ENCODE measurements around the gene EGFLAM. TPM values are rescaled to one million over a fixed set of nuclear protein-coding genes. Genes with fewer than 3 reads are reported as not detected.

EGFLAM gene
- total and polyA plus RNA-seq, 2 experiments from 2014 or later: 0.24 to 1.9 TPM

DNA sequence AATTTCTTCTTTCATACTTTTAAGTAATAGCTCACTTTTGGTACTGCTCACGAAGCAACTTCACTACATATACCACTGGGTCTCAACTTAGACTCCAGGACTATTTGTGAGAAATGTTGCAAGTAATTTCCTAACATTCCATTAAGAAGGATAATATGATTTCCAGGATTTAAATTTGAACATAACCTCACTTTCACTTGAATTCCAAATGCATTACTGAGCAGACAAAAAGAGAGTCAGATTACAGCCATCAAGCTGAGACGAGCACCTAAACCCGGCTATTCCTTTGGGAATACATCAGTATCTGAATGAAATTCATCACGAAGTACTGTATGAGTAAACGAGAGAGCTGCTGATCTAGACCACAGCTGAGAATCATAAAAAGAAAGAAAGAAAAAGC is 250.8 kb downstream of the EGFLAM start:
- TF ChIP-seq, protein P1, sequence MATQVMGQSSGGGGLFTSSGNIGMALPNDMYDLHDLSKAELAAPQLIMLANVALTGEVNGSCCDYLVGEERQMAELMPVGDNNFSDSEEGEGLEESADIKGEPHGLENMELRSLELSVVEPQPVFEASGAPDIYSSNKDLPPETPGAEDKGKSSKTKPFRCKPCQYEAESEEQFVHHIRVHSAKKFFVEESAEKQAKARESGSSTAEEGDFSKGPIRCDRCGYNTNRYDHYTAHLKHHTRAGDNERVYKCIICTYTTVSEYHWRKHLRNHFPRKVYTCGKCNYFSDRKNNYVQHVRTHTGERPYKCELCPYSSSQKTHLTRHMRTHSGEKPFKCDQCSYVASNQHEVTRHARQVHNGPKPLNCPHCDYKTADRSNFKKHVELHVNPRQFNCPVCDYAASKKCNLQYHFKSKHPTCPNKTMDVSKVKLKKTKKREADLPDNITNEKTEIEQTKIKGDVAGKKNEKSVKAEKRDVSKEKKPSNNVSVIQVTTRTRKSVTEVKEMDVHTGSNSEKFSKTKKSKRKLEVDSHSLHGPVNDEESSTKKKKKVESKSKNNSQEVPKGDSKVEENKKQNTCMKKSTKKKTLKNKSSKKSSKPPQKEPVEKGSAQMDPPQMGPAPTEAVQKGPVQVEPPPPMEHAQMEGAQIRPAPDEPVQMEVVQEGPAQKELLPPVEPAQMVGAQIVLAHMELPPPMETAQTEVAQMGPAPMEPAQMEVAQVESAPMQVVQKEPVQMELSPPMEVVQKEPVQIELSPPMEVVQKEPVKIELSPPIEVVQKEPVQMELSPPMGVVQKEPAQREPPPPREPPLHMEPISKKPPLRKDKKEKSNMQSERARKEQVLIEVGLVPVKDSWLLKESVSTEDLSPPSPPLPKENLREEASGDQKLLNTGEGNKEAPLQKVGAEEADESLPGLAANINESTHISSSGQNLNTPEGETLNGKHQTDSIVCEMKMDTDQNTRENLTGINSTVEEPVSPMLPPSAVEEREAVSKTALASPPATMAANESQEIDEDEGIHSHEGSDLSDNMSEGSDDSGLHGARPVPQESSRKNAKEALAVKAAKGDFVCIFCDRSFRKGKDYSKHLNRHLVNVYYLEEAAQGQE (IDR thresholded peaks at IDR 0.05; ENCODE audit: unreplicated experiment): no peak
- TF ChIP-seq CREB1 (CRISPR knock-in tag; IDR thresholded peaks at IDR 0.05; ENCODE audit: low read depth): no peak
- TF ChIP-seq POLR2AphosphoS5 (IDR thresholded peaks at IDR 0.05; ENCODE audit: low read depth): no peak
- TF ChIP-seq ZNF331 (CRISPR knock-in tag; IDR thresholded peaks at IDR 0.05; ENCODE audit: low read depth): no peak
- TF ChIP-seq, protein P2, sequence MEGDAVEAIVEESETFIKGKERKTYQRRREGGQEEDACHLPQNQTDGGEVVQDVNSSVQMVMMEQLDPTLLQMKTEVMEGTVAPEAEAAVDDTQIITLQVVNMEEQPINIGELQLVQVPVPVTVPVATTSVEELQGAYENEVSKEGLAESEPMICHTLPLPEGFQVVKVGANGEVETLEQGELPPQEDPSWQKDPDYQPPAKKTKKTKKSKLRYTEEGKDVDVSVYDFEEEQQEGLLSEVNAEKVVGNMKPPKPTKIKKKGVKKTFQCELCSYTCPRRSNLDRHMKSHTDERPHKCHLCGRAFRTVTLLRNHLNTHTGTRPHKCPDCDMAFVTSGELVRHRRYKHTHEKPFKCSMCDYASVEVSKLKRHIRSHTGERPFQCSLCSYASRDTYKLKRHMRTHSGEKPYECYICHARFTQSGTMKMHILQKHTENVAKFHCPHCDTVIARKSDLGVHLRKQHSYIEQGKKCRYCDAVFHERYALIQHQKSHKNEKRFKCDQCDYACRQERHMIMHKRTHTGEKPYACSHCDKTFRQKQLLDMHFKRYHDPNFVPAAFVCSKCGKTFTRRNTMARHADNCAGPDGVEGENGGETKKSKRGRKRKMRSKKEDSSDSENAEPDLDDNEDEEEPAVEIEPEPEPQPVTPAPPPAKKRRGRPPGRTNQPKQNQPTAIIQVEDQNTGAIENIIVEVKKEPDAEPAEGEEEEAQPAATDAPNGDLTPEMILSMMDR (conservative IDR thresholded peaks at IDR 0.05; ENCODE audit: low read depth in 2 of 2): no peak
- TF ChIP-seq JUNB (IDR thresholded peaks at IDR 0.05; ENCODE audit: unreplicated experiment): no peak
- TF ChIP-seq NANOG (IDR thresholded peaks at IDR 0.05; ENCODE audit: borderline replicate concordance): no peak
- TF ChIP-seq, protein P3, sequence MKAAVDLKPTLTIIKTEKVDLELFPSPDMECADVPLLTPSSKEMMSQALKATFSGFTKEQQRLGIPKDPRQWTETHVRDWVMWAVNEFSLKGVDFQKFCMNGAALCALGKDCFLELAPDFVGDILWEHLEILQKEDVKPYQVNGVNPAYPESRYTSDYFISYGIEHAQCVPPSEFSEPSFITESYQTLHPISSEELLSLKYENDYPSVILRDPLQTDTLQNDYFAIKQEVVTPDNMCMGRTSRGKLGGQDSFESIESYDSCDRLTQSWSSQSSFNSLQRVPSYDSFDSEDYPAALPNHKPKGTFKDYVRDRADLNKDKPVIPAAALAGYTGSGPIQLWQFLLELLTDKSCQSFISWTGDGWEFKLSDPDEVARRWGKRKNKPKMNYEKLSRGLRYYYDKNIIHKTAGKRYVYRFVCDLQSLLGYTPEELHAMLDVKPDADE (IDR thresholded peaks at IDR 0.05): no peak
- ATAC-seq: no peak
- H3K4me1 Mint-ChIP-seq: peaks cover 6% of the 10 kb centered on the region; the same call in 2 of the 3 replicates

More for the DNA sequence above, 250.8 kb downstream of the EGFLAM start:
- Histone ChIP-seq H3K4me1 (ENCODE audit: insufficient read depth) (no peaks in the 10 kb centered on the region), H3K27ac (ENCODE audit: low read depth) (no peak overlapping the region), H3F3A (replicated peaks; ENCODE audit: low read depth) (no peaks in the 10 kb centered on the region), H3K36me3 (ENCODE audit: insufficient read depth) (0 out of 2 replicates have a peak, but pooled peaks cover 3% of the 10 kb centered on the region), H3K27me3 (ENCODE audit: insufficient read depth) (no peaks in the 10 kb centered on the region), H3K4me2 (no peak overlapping the region), H3K79me2 (replicated peaks; ENCODE audit: insufficient read depth) (no peaks in the 10 kb centered on the region), H4K20me1 (replicated peaks; ENCODE audit: insufficient read depth) (no peaks in the 10 kb centered on the region; the same call in 1 of the 2 replicates), H2AFZ (no peak overlapping the region), H3K9me2 (ENCODE audit: insufficient read depth) (no peaks in the 10 kb centered on the region), H3K4me3 (no peak overlapping the region)
- H3K27ac Mint-ChIP-seq: no peak overlapping the region
- no peak overlapping the region for H3K4me3 Mint-ChIP-seq
- no peak for DNase-seq (ENCODE audit: low spot score)
- H3K27me3 Mint-ChIP-seq (ENCODE audit: insufficient read depth, low read depth, poor library complexity): no peaks in the 10 kb centered on the region
- no peaks in the 10 kb centered on the region for H3K36me3 Mint-ChIP-seq (ENCODE audit: low read depth)
- H3K9me3 Mint-ChIP-seq: no peaks in the 10 kb centered on the region

Small RNAs within 50 kb of the gene (small RNA-seq; reads per million reads assigned to genes)
- gene AC091839.1 (ENCODE audit: low replicate concordance): 0.07 reads per million

Data from GM23338 (cell line).